Tongue (tissue), 2 donors: ENCODE data around the gene BDKRB2. TPM values are rescaled to one million over a fixed set of nuclear protein-coding genes. Genes with fewer than 3 reads are reported as not detected.
A peak's percentile ranks its signal among the peaks of the same experiment; 100 is the strongest.

ENCODE experiments used
- DNase-seq: peaks from one replicate; pipeline ENCODE4 v3.0.0-alpha.2; 2015
- total RNA-seq: library from RNA; depleted of rRNA; stranded (reverse); fragments of >200 nt; gene quantifications from one replicate; pipeline ENCODE4 v1.2.3, GENCODE V29; 2014

Gene BDKRB2
- 9.1 TPM for total RNA-seq

DNA sequence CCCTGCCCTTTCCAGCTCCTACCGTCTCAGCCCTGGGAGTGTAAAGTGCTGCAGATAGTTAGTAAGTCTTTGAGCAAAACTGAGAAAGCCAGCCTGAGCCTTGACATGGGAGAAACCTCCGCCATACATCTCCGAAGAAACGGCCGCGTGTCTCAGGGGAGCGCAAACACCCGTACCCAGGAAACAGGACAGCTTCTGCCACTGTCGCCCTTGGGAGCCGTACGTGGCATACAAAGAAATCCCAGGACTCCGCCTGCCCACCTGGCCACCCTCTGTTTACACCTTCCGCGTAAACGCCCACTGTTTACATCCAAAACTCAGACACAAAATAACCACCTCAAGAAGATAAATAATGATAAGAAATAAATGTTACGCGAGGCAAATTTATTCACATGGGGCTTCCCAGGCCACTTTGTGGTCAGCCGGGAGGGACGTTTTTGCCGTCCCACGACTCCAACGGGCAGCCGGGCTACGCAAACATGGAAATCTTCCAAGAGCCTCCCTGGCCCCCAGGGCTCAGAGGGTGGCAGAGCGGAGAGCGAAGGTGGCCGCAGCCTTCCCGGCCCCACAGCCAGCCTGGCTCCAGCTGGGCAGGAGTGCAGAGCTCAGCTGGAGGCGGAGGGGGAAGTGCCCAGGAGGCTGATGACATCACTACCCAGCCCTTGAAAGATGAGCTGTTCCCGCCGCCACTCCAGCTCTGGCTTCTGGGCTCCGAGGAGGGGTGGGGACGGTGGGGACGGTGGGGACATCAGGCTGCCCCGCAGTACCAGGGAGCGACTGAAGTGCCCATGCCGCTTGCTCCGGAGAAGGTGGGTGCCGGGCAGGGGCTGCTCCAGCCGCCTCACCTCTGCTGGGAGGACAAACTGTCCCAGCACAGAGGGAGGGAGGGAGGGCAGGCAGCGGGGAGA lies at the start of gene BDKRB2:
Gene BDKRB2, plus strand, starts transcription at position 689 of the 908 bp plus-strand sequence. CDS start 32,269 bp downstream, outside the sequence.
- peak; percentile 94 for DNase-seq

DNA sequence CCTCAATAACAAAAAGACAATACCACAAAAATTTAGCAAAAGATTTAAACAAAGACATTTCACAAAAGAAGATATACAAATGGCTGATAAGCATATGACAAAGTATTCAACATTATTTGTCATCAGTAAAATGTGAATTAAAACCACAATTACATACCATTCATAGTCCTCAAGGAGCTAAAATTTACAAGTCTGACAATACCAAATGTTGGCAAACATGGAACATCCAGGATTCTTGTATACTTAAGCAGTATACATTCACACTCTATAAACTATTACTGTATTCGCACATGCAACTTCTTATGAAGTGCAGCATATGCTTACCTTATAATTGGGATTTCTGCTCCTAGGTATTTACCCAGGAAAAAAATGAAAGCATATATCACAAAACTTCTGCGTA lies 49.7 kb upstream of the BDKRB2 start:
- DNase-seq, result no peak

DNA sequence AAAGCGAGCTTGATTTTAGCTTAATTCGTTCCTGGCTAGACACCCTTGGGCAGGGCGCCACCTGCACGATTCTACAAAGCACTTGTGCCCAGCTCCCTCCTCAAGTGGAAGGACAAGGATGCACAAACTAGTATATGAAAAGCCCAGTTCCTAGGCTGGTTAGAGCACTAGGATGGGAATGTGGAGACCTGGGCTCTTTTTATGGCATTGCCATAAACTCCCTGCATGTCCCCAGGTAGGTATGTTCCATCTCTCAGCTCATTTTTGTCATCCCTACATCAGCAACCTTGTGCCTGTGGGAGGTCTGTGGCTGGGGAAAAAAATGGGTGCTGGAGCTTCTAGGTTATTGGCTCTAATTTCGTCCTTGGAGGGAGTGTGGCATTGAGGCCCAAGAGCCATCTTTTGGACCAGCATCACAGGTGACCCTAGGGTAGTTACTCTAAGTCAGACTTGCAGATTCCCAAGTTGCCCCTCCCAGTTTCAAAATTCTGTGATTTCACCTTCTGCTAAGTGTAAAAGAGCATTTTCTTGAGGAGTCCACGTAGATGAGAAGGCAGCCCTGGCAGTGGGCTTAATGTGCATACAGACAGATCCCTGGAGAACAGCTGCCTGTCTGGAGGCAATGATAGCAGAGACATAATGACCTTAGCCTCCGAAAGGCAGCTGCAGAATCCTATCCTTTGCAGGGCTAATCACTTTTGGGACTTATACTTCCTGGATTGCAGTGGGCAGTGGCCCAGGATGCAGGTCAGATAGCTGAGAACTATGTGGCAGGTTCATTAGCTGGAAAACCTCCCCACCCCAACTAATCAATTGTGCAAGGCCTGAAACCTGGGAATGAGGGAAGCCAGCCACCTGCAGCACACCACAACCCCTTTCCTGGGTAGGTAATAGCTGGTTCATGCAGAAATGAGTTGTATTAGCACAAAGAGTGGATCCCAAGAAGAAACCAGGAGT lies 47.6 kb upstream of the BDKRB2 start:
- peak; percentile 36 for DNase-seq

DNA sequence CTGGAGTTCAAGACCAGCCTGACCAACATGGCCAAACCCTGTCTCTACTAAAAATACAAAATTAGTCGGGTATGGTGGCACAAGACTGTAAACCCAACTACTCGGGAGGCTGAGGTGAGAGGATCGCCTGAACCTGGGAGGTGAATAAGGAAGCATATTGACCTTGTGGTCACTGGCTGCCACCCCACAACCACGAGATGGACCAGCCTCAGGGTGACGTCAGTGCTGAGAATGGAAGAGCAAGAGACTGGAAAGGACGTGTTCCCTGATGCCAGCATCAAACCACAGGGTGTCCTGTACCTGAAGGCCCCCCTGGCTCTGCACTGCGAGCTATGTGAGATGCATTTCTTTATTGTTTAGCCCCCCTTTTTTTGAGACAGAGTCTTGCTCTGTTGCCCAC lies 45.9 kb upstream of the BDKRB2 start:
- no peak for DNase-seq

DNA sequence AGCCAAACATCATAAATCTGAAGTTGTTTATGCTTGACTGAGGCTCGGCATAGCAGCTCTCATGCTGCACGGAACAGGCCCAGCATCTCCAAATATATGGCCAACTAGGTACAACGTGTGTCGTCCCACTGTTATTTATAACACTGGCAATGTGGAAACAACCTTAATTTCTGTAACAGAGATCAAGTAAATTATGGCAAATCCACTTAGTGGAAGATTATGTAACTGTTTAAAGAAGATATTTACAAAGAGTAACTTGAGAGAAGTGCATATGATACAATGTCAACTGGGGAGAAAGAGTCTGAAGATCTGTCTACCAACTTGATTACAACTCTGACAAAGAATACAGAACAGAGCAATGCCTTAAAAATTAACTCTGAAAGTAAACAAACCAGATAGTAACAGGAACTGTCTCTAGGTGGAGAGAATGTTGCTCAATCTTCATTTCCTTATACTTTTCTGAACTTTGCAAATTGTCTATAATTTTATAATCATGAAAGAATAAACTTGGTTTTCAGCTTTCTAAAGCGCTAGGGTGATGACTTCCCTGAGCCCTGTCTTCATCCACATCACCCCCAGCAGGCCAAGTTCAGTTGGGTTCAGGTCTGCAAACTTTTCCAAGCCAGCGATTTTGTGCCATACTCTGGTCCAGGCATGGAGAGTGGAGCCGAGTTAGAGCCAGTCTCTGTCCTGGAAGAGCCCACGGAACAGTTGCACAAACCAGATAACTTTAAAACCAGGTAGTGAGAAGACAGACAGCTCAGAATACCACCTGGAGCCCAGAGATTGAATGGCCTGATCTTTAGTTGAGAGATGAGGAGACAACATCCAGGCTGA lies 44.3 kb upstream of the BDKRB2 start:
- DNase-seq, result no peak

DNA sequence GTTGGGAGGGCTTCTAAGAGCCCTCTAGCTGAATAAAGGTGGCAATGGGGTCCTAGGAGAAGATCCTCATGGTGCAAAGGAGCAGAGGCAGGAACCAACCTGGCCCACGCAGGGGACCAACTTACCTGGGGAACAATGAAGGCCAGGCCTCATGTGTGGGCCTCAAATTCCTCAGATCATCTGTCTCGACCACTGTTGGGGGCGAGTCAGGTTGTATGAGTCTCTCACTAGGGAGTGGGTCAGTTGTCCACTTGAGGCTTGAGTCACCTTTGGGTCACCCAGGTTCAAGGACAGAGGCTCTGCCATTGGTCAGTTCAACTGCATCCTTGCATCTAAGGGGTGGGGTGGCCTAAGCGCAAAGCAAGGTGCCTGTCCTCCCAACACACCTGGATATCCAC lies 43.7 kb upstream of the BDKRB2 start:
- DNase-seq, result no peak

DNA sequence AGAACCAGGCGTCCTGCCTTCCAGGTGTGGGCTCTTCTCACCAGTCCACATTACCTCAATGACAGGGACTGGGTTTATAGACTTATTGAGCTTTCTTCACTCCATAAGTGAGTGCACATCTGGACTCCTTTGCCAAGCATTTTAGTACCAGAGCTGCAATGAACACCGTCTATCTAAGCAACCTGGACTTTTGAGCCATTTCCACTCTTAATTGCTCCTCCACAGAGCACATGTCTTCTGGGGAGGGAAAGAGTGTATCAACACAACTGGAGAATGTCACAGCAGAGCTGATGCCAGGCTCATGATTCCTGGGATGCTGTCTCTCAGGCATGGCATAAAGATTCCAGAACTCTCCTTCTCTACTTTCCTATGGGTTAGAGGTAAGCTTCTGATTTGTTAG lies 43.0 kb upstream of the BDKRB2 start:
- no peak for DNase-seq

DNA sequence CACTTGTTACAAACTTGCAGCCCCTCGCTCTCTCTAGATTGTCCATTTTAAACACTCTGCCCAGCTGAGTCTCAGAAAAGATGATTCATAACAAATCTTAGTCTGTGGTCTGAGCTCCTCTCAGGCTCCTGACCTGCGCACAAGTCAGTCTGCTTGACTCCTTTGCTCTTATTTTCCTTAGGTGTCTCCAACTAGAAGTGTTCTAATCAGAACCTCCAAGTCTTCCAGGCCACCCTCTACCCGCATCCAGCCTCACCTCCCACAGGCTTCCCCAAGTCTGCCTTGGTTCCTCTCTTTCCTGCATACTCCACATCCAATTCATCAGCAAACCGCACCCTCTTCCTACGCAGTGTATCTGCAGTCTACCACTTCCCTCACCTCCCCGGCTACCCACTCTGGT lies 42.4 kb upstream of the BDKRB2 start:
- no peak for DNase-seq

DNA sequence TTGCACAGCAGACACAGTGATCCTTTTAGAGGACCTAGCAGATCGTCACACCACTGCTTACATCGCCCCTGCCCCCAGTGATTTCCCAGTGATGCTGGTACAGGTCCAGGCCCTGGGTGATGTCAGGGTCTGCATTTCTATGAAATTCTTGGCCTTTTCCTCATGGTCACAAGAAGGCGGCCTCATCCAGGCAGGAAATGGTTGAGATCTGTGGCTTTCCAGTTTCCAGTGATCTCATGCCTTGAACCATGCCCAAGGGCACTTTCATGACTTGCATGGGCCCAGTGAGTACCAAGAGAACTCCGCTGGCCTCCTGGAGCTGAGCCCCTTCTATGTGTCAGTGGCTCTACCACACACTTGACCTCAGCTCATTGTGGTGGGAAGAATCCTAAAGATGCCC lies 41.9 kb upstream of the BDKRB2 start:
- DNase-seq, result no peak

DNA sequence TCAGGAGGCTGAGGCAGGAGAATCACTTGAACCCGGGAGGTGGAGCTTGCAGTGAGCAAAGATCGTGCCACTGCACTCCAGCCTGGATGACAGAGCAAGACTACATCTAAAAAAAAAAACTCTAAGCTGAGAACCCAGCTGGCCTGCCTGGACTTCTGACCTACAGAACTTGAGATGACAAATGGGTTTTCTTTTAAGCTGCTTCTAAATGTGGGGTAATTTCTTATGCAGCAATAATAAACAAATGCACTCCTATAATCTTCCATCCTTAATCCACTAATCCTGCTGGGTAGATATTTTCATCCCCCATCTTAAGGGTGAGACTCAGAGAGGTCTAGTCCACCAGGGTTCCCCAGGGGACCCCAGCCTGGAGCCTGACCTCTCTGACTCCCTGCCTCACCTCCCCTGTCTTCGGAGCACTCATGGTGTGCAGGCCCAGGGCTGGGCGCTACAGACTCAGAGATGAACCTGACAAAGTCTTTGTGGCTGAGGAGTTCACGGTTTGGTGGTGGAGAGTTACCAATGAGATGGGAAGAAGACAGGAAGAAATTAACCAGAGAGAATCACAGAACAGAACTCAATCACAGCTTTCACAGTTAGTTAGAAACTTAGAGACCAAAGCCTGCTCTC lies 39.7 kb upstream of the BDKRB2 start:
- no peak for DNase-seq

DNA sequence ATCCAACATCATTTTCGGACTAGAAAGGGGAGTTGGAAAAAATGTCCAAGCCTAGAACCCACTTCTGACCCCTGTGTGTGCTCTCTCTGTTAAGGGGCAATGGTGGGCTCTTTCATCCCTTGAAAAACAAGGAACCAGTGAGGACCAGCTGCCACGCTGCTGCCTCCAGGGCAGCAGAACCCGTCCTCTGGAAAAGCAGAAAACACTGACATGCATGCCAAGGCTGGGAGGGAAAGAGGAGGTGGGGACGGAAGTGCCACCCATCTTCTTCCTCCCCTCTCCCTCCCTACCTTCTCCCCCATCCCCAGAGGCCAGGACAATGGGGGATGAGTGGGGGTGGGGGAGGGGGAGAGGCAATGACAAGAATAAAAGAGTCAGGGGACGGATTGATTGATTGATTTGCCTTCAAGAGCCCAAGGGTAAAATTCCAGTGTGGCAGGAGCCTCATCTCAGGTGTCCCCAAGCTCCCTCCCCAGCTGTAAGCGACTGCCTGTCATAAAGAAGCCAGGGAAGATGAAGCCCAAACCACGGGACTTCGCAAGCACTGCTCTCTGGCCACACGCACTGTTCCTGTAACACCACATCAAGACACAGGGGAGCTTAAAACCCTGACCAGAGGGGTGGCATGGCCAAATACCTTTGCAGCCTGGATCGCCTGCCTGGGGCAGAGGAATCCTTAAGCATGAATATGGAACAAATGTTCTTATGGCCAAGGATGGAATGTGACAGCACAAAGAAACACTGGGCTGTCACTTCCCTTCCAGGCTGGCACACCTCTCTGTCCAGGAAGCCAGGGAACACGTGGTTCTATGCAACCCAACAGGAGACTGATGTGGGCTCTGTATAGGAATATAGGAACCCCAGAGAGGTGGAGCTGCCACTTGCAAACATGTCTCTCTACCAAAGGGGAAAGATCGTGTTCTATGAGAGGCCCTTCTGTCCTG lies 38.9 kb upstream of the BDKRB2 start:
- DNase-seq, result no peak

DNA sequence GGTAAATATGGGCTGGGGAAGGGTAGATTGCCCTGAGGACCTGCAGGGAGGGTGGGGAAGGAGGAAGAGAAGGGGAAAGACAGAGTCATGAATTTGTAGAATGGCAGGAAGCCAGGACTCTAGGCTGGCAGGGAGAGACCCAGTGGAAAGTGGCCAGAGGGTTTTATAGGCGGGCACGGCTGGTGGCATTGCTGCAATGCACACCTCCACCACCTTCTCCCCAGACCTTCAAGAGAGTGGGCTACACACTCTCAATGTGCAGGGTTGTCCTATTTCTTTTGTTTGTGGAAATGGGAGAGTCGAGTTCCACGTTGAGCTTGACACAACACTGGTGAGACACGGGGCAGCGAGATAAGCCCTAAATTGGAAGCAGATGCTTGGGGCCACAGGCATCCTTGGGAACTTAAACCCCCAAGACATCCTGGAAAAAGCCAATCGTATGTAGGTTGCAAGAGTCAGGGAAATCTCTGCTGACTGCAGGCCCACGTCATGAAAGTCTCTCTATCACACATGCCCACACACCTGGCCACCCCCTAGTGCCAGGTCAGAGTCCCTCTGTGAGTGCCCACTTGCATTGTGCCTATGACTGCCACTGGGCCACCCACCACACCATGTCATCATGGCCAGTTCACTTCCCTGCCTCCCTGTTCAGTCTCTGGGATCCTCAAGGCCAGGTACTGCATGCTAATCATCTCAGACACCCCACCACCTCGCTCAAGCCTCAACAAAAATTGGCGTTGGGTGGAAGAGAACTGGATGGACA lies 38.0 kb upstream of the BDKRB2 start:
- DNase-seq, result no peak

DNA sequence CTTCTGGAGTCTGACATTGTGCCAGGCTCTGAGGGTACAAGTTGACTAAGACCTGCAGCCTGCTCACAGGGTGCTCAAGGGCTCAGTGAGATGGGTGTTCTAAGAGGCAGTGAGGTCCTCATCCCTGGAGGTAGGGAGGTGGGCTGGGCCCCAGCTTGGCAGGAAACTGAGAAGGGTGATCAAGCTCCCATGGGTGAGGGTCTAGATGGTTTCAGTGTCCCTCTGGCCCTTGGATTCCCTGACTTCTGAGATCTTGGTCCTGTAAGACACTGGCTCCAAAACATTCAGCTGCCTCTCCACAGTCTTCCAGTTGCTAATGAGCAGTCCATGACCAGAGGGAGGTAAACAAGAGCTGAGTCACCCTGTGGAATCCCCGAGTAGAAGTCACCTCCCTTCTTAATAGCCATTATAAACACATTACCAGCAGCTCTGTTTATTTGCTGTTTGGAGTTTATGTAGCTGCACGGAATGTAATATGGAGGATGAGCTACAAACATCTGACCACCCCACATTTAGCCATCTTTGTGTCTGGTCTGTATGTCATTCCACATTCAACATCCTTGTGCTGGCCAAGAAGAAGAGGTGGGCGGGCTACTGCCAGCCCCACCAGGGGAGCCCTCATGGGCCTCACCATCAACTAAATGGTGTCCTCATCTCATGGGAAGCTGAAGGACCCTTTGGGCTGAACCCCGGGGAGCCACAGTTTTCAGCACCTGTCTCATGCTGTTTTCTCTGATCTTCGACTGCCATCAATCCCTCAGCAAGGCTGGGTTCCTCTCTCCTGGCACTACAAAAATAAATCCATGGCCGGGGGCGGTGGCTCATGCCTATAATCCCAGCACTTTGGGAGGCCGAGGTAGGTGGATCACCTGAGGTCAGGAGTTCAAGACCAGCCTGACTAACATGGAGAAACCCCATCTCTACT lies 37.2 kb upstream of the BDKRB2 start:
- DNase-seq, result no peak

DNA sequence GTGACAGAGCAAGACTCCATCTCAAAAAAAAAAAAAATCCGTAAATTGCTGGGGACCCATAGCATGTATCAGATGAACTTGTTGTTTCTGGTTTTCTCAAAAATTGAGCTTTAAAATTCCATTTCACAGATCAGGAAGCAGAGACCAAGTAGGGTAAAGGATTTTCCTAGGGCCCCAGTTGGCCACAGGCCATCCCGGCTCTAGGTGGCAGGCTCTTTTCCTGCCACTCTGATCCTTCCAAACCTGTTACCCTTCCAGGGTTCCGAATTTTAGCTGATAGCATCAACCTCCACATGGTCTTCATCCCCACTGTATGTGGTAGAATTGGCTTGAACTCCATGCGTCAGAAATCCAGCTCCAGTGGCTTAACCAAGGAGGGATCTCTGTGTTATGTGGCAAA lies 36.1 kb upstream of the BDKRB2 start:
- DNase-seq, result no peak

DNA sequence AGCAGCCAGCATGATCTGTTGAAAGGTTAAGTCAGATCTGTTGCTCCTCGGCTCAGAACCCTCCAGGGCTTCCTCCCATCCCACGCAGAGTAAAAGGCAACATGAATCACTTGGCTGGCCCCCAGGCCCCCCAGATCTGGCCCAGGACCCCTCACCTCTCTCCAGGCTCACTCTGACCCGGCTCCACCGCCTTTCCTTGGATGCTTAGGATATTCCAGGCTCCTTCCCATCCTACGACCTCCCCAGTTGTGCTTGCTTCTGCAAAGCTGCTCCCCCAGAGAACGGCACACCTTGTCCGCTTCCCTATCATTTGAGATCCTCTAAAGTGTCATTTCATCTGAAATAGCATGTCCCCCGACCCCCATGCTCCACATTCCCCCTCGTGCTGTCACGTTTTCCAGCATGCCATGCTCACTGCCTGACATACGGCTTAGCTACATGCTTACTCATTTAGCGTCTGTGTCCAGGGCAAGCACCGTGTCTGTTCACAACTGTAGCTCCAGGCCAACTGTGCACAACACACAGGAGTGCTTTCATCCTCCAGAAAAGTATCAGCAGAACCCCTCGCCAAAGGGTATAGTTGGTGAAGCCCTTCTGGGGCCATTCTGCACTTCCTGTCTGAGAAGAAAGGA lies 33.6 kb upstream of the BDKRB2 start:
- DNase-seq, result no peak

DNA sequence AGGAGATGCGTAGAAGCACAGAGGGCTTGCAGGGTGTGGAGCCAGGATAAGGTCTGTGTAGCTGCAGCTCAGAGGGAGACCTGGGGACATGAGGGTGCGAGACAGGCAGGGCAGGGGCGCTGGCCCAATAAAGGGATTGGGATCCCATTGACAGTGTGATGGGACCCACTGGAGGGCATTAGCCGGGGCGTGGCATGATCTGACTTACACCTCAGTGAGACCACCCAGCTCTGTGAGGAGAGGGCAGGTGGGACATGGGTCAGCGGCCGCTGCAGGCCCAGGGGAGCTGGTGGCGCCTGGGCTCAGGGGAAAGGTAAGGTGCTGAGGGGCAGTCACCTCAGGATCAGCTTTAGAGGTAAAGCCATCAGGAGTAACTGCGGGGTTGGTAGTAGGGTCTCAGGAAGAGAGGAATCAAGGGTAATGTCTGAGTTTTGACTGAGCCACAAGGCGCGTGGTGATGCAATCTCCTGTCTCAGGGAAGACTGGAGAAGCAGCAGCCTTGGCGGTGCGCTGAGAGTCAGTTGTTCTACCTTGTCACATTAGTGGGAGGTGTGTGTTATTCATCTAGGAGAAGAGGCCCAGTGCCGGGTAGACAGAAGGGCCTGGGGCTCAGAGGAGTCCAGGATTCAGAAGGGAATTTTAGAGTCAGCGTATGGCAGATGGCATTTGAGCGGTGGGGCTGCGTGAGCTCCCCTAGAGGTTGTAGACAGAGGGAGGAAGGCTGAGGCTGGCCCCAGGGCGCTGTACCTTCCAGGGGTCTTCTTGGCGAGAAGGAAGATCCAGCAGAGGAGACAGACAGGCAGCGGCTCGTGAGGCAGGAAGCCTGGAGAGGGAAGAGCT lies 30.8 kb upstream of the BDKRB2 start:
- DNase-seq, result no peak

DNA sequence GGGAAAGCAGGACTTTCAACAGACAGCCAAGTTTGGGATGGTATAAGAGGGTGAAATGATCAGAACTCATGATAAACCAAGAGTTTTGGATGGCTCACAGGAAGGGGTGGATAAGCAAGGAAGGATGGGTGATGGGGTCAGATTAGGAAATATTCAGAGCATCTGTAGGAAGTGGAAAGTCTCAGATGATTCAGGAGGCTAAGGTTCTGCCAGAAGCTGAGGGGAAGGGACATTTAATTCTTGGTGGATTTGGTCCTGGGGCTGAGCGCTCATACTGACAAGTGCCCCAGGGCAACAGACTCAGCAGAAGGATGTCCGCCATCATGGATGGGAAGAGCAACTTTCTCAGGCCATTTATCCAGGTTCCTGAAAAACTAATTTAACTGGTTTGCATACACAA lies 28.4 kb upstream of the BDKRB2 start:
- no peak for DNase-seq
